Measurements from ENCODE around the gene CYREN.

CYREN gene

GRCh38 chr7:135197343-135197742, 26.8 kb upstream of the CYREN start:
- DNase-seq (ENCODE audit: low read depth) = no peak

- no peak for DNase-seq (ENCODE audit: low read depth)
Observed at GRCh38 chr7:135195968-135196629, 25.6 kb upstream of the CYREN start.

GRCh38 chr7:135195156-135195555, 24.6 kb upstream of the CYREN start:
- no peak for DNase-seq (ENCODE audit: low read depth)

- no peak for DNase-seq (ENCODE audit: low read depth)
Observed at GRCh38 chr7:135194494-135195095, 24.1 kb upstream of the CYREN start.

- DNase-seq (ENCODE audit: low read depth) = no peak
Observed at GRCh38 chr7:135193615-135194081, 23.1 kb upstream of the CYREN start.

GRCh38 chr7:135192914-135193536, 22.5 kb upstream of the CYREN start:
- DNase-seq (ENCODE audit: low read depth) = no peak

- no peak for DNase-seq (ENCODE audit: low read depth)
Observed at GRCh38 chr7:135190703-135191102, 20.2 kb upstream of the CYREN start.

GRCh38 chr7:135189961-135190360, 19.5 kb upstream of the CYREN start:
- DNase-seq (ENCODE audit: low read depth) = no peak

- no peak for DNase-seq (ENCODE audit: low read depth)
Observed at GRCh38 chr7:135189221-135189662, 18.7 kb upstream of the CYREN start.

- DNase-seq (ENCODE audit: low read depth) = no peak
Observed at GRCh38 chr7:135188298-135188984, 17.9 kb upstream of the CYREN start.

GRCh38 chr7:135186841-135187253, 16.3 kb upstream of the CYREN start:
- DNase-seq (ENCODE audit: low read depth) = no peak

- no peak for DNase-seq (ENCODE audit: low read depth)
Observed at GRCh38 chr7:135186261-135186540, 15.7 kb upstream of the CYREN start.

GRCh38 chr7:135185471-135186260, 15.2 kb upstream of the CYREN start:
- no peak for DNase-seq (ENCODE audit: low read depth)

GRCh38 chr7:135184254-135184841, 13.8 kb upstream of the CYREN start:
- no peak for DNase-seq (ENCODE audit: low read depth)

GRCh38 chr7:135183478-135183877, 13.0 kb upstream of the CYREN start:
- no peak for DNase-seq (ENCODE audit: low read depth)

GRCh38 chr7:135181929-135182678, 11.6 kb upstream of the CYREN start:
- no peak for DNase-seq (ENCODE audit: low read depth)

- DNase-seq (ENCODE audit: low read depth) = no peak
Observed at GRCh38 chr7:135181261-135181928, 10.9 kb upstream of the CYREN start.

GRCh38 chr7:135180122-135180521, 9.6 kb upstream of the CYREN start:
- DNase-seq (ENCODE audit: low read depth) = no peak

GRCh38 chr7:135179321-135179925, 8.9 kb upstream of the CYREN start:
- DNase-seq (ENCODE audit: low read depth) = no peak

- DNase-seq (ENCODE audit: low read depth) = no peak
Observed at GRCh38 chr7:135178364-135178763, 7.9 kb upstream of the CYREN start.

Measured in stimulated activated CD8-positive, alpha-beta memory T cell treated with anti-CD3 and anti-CD28 coated beads, Interleukin-7, amount 100 ng/mL, for 24 hours (primary cell).